GM20000 (cell line): Measurements from ENCODE around the gene BLTP3B.
"Not testable (repeated sequence)": the region's sequence is repeated elsewhere in the genome, so short reads cannot be mapped to it uniquely, and the experiment has no call there.

Experiments used
- DNase-seq: peaks from one replicate; pipeline ENCODE4 v3.0.0; 2012; ENCODE audit warnings: low spot score
- CTCF ChIP-seq: IDR thresholded peaks from 2 replicates; pipeline ENCODE4 v1.5.1; 2012; ENCODE audit warnings: mild to moderate bottlenecking, control low read depth; ENCODE audit errors: extremely low read depth, missing control alignments

BLTP3B gene

DNA sequence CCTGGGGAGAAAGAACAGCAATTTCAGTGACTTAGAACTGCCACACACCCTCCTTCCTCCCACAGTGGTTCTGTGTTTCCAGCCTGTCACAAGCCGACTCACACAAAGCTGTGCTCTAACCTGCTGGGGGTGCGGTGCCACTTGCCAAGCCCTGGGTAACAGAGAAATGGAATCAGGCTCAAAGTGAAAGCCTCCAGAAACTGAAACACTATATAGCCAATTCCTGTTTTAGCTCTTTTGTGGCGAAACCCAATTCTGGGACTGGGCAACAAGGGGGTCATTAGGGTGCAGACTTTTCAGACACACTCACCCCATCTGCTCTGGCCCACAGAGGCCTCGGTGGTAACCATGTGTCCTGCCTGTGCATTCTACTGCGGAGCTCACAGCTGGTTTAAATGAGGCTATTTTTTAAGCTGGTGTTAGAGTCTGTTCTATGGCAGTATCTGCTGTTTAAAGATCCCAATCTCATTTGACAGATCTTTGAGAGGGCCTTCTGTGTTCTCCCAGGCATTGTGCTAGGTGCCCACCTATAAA is 42.8 kb upstream of the BLTP3B start:
- no peak for TF ChIP-seq CTCF
- DNase-seq: no peak

GRCh38 chr12:100184549-100185145 is 42.0 kb upstream of the BLTP3B start:
- TF ChIP-seq CTCF: no peak

GRCh38 chr12:100179252-100179651 is 36.6 kb upstream of the BLTP3B start:
- no peak for TF ChIP-seq CTCF
- no peak for DNase-seq

More at GRCh38 chr12:100184549-100185145, 42.0 kb upstream of the BLTP3B start:
- DNase-seq: no peak

- DNase-seq: not testable (repeated sequence)
Observed at GRCh38 chr12:100176493-100176892, 33.8 kb upstream of the BLTP3B start.

DNA sequence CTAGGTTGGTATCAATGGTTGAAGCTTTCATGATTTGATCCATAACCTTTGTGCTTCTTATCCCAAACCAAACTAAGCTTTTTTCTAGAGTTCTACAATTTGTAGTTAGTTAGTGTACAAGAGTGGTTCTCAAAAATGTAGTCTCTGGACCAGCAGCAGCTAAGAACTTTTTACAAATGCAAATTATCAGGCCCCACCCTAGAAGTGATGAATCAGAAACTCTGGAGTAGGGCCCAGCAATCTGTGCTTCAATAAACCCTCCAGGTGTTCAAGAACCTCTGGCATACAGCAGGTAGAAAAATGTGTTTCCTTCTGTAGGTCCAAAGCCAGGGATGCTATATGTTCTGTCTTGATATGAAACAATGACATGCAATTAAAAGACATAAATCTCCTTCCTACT is 31.8 kb upstream of the BLTP3B start:
- DNase-seq: no peak
- no peak for TF ChIP-seq CTCF

DNA sequence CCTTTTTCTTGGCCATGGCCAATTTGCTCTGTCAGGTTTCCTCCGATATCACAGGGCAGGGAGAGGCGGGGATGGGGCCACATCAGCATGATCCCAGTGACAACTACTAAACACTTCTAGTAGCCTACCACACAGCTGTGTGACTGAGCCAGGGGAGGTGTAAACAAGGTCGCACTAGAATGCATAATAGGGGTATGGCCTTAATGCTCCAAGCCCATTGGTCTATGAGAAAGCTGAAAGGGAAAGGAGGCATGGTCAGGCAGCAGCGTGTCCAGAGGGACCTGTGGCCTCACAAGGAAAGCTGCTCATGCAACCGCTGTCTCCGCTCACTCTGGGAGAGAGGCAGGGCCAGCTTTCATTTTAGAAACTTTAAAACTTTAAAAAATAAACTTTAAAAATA is 30.4 kb upstream of the BLTP3B start:
- DNase-seq: no peak
- no peak for TF ChIP-seq CTCF

DNA sequence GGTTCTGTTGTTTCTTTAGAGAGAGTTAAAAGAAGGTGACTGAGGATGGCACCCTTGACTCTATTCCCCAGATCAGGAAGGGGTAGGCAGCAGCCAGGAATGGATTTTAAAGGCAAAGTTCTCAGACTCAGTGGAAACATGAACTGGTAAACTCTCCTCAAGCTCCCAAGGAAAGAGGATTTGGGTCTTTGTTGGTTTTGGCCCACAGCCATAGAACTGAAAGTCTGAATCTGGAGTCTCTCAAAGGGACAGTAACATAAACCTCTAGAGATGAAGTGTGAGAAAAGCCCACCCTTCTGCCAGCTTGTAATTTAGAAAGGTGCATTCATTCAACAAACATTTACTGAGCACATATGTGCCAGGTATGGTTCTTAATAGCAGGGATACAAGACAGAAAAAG is 28.6 kb upstream of the BLTP3B start:
- TF ChIP-seq CTCF: no peak
- DNase-seq: no peak

DNA sequence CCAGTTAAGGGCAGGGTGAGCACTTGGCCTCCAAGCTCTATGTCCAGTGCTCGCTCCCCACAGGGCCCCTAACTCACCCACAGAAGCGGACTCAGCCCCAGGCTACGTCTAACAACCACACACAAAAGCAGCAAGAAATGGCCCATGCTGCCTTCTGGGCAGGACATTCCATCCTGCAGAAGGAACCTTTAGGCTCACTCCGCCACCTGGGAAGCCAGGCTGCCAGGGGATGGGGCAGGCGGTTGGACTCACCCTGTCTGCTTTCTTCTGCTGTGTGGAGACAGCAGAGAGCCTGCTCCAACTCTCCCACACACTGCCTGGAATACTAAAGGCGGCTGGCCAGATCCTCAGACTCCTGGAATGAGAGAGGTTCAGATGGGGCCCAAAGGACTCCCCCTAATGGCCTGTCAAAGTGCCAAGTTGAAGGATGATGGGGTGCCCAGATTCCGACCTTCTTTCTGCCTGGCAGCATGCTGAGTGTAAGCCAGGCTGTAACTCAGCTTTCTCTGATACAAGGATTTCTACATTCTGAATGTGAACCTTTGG is 27.7 kb upstream of the BLTP3B start:
- no peak for DNase-seq
- TF ChIP-seq CTCF: no peak
